SH-SY5Y (cell line): ENCODE results near the gene AGAP2.

ENCODE experiments used
- GATA2 ChIP-seq: IDR thresholded peaks from 2 replicates; pipeline ENCODE4 v1.6.1; 2011; ENCODE audit warnings: mild to moderate bottlenecking, low read depth, low read length
- GATA3 ChIP-seq: IDR thresholded peaks from 2 replicates; pipeline ENCODE4 v1.6.1; 2011; ENCODE audit warnings: low read depth, mild to moderate bottlenecking, low read length, moderate library complexity

GRCh38 chr12:57755454-57756372, 17.2 kb upstream of the AGAP2 start:
- TF ChIP-seq GATA2, result no peak
- TF ChIP-seq GATA3, result no peak
